CD8-positive, alpha-beta memory T cell (primary cell): ENCODE results near the gene ESR1. TPM values are rescaled to one million over a fixed set of nuclear protein-coding genes. Genes with fewer than 3 reads are reported as not detected.

Experiments used
- CTCF ChIA-PET: fragments of 350-600 bp; sonication (Branson Sonifier 250); formaldehyde crosslinking; loops from one replicate; lab custom pipeline; 2021; ENCODE audit warnings: antibody characterized with exemption; lab: Charles Lee
- POLR2A ChIA-PET: fragments of 350-600 bp; sonication (Branson Sonifier 250); formaldehyde crosslinking; loops from one replicate; lab custom pipeline; 2021; ENCODE audit warnings: antibody characterized with exemption; lab: Charles Lee
- DNase-seq, 5 donors: peaks; one replicate each; pipeline versions ENCODE4 v3.0.0 to v3.0.0-alpha.2; 2020 to 2022; ENCODE audit warnings: mixed read lengths in 1 of 5
- H3K27ac ChIP-seq: one replicate; pipeline ENCODE4 v1.7.0; 2013; ENCODE audit warnings: low read depth, mild to moderate bottlenecking, low read length, moderate library complexity
- H3K27me3 ChIP-seq: 2 replicates; pipeline ENCODE4 v1.7.0; 2013; ENCODE audit warnings: low read length, mild to moderate bottlenecking; ENCODE audit not compliant: insufficient read depth, poor library complexity, severe bottlenecking
- H3K36me3 ChIP-seq: 2 replicates; pipeline ENCODE4 v1.7.0; 2013; ENCODE audit warnings: mild to moderate bottlenecking, low read length, moderate library complexity; ENCODE audit not compliant: insufficient read depth
- H3K4me1 ChIP-seq: 2 replicates; pipeline ENCODE4 v1.7.0; 2013; ENCODE audit warnings: mild to moderate bottlenecking, low read length, moderate library complexity; ENCODE audit not compliant: insufficient read depth
- H3K4me3 ChIP-seq: 2 replicates; pipeline ENCODE4 v1.7.0; 2013; ENCODE audit warnings: mild to moderate bottlenecking, low read length
- H3K9me3 ChIP-seq: 2 replicates; pipeline ENCODE4 v1.7.0; 2013; ENCODE audit warnings: mild to moderate bottlenecking, low read length
- H3K27ac Mint-ChIP-seq, 8 donors: one replicate each; pipeline ENCODE4 v1.8.0; 2020 to 2021; ENCODE audit warnings: mixed read lengths in 8 of 8, mild to moderate bottlenecking in 6 of 8, inconsistent platforms in 3 of 8, moderate library complexity in 3 of 8
- H3K27me3 Mint-ChIP-seq, 2 donors: one replicate each; pipeline ENCODE4 v1.8.0; 2020 to 2021; ENCODE audit warnings: mixed read lengths in 2 of 2, mild to moderate bottlenecking in 1 of 2, moderate library complexity in 1 of 2
- H3K36me3 Mint-ChIP-seq, 3 donors: one replicate each; pipeline ENCODE4 v1.8.0; 2020 to 2021; ENCODE audit warnings: mixed read lengths in 3 of 3, inconsistent platforms in 1 of 3, mild to moderate bottlenecking in 1 of 3
- H3K4me1 Mint-ChIP-seq, 3 donors: one replicate each; pipeline ENCODE4 v1.8.0; 2020 to 2021; ENCODE audit warnings: mixed read lengths in 3 of 3, inconsistent platforms in 1 of 3, mild to moderate bottlenecking in 1 of 3
- H3K4me3 Mint-ChIP-seq, 7 donors: one replicate each; pipeline ENCODE4 v1.8.0; 2020 to 2021; ENCODE audit warnings: mixed read lengths in 7 of 7, mild to moderate bottlenecking in 6 of 7, moderate library complexity in 4 of 7, inconsistent platforms in 2 of 7
- H3K9me3 Mint-ChIP-seq, 5 donors: one replicate each; pipeline ENCODE4 v1.8.0; 2020 to 2022; ENCODE audit warnings: mixed read lengths in 5 of 5, mild to moderate bottlenecking in 3 of 5, moderate library complexity in 2 of 5, inconsistent platforms in 1 of 5
- polyA plus RNA-seq: library from polyadenylated mRNA; unstranded; fragments of 300-500 nt; fragmentation: Illumina TruSeq; gene quantifications from one replicate; pipeline ENCODE4 v1.2.3, GENCODE V29; 2021
- total RNA-seq, 2 experiments: library from RNA; stranded (reverse); gene quantifications; one replicate each; pipeline ENCODE4 v1.2.3, GENCODE V29; 2021

The ESR1 gene
- total and polyA plus RNA-seq, 3 experiments from 2014 or later, result 0.15 to 1.2 TPM; not detected in 1

- CTCF ChIA-PET, result no interaction called here
These were observed 194.8 kb downstream of the ESR1 start for GRCh38 chr6:152002306-152002705.

GRCh38 chr6:152004036-152004566, 196.6 kb downstream of the ESR1 start:
- H3K27me3 Mint-ChIP-seq, result peaks cover 0 to 2% of the 10 kb centered on the region in 2 donors
- CTCF ChIA-PET, result no interaction called here
- no peak overlapping the region for H3K4me3 Mint-ChIP-seq
- no peaks in the 10 kb centered on the region for H3K4me1 Mint-ChIP-seq
- Histone ChIP-seq H3K9me3 (no peaks in the 10 kb centered on the region), H3K36me3 (no peaks in the 10 kb centered on the region), H3K27me3 (no peaks in the 10 kb centered on the region), H3K27ac (no peak overlapping the region), H3K4me1 (no peaks in the 10 kb centered on the region), H3K4me3 (no peak overlapping the region)
- no peak for DNase-seq
- peaks cover 0 to 3% (median 0%) of the 10 kb centered on the region in 3 donors for H3K36me3 Mint-ChIP-seq
- POLR2A ChIA-PET, result no interaction called here
- H3K27ac Mint-ChIP-seq, result no peak overlapping the region
- H3K9me3 Mint-ChIP-seq, result no peaks in the 10 kb centered on the region

More at GRCh38 chr6:152002306-152002705, 194.8 kb downstream of the ESR1 start:
- no peaks in the 10 kb centered on the region for H3K27me3 ChIP-seq
- no peak for DNase-seq
- Mint-ChIP-seq H3K27ac (no peak overlapping the region), H3K36me3 (peaks cover 0 to 3% (median 0%) of the 10 kb centered on the region in 3 donors), H3K9me3 (no peaks in the 10 kb centered on the region), H3K27me3 (peaks cover 0 to 2% of the 10 kb centered on the region in 2 donors), H3K4me3 (no peak overlapping the region), H3K4me1 (no peaks in the 10 kb centered on the region)
- no peaks in the 10 kb centered on the region for H3K4me1 ChIP-seq
- H3K9me3 ChIP-seq, result no peaks in the 10 kb centered on the region
- H3K4me3 ChIP-seq, result no peak overlapping the region
- H3K36me3 ChIP-seq, result no peaks in the 10 kb centered on the region
- POLR2A ChIA-PET, result no interaction called here
- H3K27ac ChIP-seq, result no peak overlapping the region

- no peak overlapping the region for H3K4me3 Mint-ChIP-seq
These were observed 197.4 kb downstream of the ESR1 start for GRCh38 chr6:152004896-152005295.

DNA sequence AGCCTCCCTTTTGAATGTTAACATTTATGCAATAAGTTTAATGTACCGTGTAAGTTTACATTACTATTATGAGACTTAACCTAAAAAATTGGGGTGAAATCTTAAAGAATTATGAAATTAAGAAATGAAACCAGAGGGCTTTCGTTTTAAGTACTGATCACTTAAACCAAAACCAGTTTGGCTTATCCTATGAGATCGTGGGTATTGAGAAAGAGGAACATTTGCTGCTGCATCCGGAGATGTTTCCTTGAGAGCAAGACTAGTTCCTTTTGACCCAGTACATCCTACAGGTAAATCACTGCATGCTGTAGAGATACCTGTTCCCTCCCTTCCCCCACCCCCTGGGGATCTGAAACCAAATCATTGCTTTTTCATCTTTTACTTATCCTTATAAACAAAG, 201.3 kb downstream of the ESR1 start:
- DNase-seq, result no peak
- no peak overlapping the region for H3K4me3 Mint-ChIP-seq
- Histone ChIP-seq H3K4me3 (no peak overlapping the region), H3K27me3 (no peaks in the 10 kb centered on the region), H3K36me3 (no peaks in the 10 kb centered on the region), H3K4me1 (no peaks in the 10 kb centered on the region), H3K9me3 (no peaks in the 10 kb centered on the region), H3K27ac (no peak overlapping the region)
- H3K27ac Mint-ChIP-seq, result no peak overlapping the region
- ChIA-PET POLR2A (no interaction called here), CTCF (no interaction called here)
- peaks cover 0 to 3% (median 0%) of the 10 kb centered on the region in 3 donors for H3K36me3 Mint-ChIP-seq
- no peaks in the 10 kb centered on the region for H3K4me1 Mint-ChIP-seq
- H3K9me3 Mint-ChIP-seq, result no peaks in the 10 kb centered on the region
- H3K27me3 Mint-ChIP-seq, result peaks cover 0 to 4% of the 10 kb centered on the region in 2 donors

More at GRCh38 chr6:152004896-152005295, 197.4 kb downstream of the ESR1 start:
- no peak overlapping the region for H3K4me3 ChIP-seq
- CTCF ChIA-PET, result no interaction called here
- POLR2A ChIA-PET, result no interaction called here
- H3K9me3 ChIP-seq, result no peaks in the 10 kb centered on the region
- H3K4me1 ChIP-seq, result no peaks in the 10 kb centered on the region
- Mint-ChIP-seq H3K9me3 (no peaks in the 10 kb centered on the region), H3K4me1 (no peaks in the 10 kb centered on the region), H3K36me3 (peaks cover 0 to 3% (median 0%) of the 10 kb centered on the region in 3 donors), H3K27me3 (peaks cover 0 to 2% of the 10 kb centered on the region in 2 donors), H3K27ac (no peak overlapping the region)
- DNase-seq, result no peak
- H3K27me3 ChIP-seq, result no peaks in the 10 kb centered on the region
- H3K36me3 ChIP-seq, result no peaks in the 10 kb centered on the region
- H3K27ac ChIP-seq, result no peak overlapping the region

DNA sequence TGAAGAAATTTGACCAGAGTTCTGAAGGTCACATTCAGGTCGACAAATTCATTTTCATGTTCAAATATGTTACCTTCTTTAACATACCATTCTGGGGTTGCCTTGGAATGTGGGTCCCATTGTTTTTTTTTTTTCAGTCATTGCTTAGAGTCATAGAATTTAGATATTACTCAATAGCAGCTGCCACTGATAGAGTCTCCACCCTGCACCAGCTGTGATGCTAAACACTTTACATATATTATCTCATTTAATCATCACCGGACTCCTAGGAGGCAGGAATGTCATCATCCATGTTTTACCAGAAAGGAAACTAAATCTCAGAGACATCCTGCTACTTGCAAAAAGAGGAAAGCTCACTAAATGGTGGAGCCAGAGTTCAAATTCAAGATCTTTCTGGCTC, 204.7 kb downstream of the ESR1 start:
- H3K36me3 Mint-ChIP-seq, result no peaks in the 10 kb centered on the region
- CTCF ChIA-PET, result no interaction called here

DNA sequence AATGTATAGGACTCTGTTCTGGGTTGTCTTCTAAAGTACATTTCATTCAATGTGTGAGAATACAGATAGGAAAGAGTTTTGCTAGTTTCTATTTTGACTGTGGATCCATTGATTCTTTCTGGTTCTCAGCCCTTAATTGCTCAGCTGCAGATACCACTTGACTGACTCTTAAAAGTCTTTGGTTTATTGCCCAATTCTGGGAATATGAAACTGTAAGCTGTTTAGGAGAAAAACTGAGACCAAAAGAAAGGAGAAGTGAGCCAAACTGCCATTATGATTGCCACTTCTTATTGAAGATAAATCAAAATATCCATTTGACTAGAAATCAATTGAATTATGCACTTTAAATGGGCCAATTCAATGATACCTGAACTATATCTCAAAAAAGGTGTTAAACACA, 211.4 kb downstream of the ESR1 start:
- Mint-ChIP-seq H3K36me3 (peaks cover 0 to 5% (median 2%) of the 10 kb centered on the region in 3 donors), H3K9me3 (peaks cover 0 to 6% (median 0%) of the 10 kb centered on the region in 5 donors), H3K4me3 (no peak overlapping the region), H3K27me3 (peaks cover 0 to 5% of the 10 kb centered on the region in 2 donors), H3K27ac (no peak overlapping the region), H3K4me1 (no peaks in the 10 kb centered on the region)
- Histone ChIP-seq H3K27ac (no peak overlapping the region), H3K4me1 (no peaks in the 10 kb centered on the region), H3K36me3 (no peaks in the 10 kb centered on the region), H3K27me3 (no peaks in the 10 kb centered on the region), H3K4me3 (no peak overlapping the region), H3K9me3 (no peaks in the 10 kb centered on the region)
- DNase-seq, result no peak
- ChIA-PET CTCF (no interaction called here), POLR2A (no interaction called here)

More for the DNA sequence above, 204.7 kb downstream of the ESR1 start:
- Histone ChIP-seq H3K9me3 (no peaks in the 10 kb centered on the region), H3K27ac (no peak overlapping the region), H3K4me1 (no peaks in the 10 kb centered on the region), H3K36me3 (no peaks in the 10 kb centered on the region), H3K4me3 (no peak overlapping the region), H3K27me3 (no peaks in the 10 kb centered on the region)
- peaks cover 4 to 5% of the 10 kb centered on the region in 2 donors for H3K27me3 Mint-ChIP-seq
- no peak overlapping the region for H3K4me3 Mint-ChIP-seq
- POLR2A ChIA-PET, result no interaction called here
- H3K4me1 Mint-ChIP-seq, result no peaks in the 10 kb centered on the region
- no peak for DNase-seq
- no peak overlapping the region for H3K27ac Mint-ChIP-seq
- no peaks in the 10 kb centered on the region for H3K9me3 Mint-ChIP-seq

DNA sequence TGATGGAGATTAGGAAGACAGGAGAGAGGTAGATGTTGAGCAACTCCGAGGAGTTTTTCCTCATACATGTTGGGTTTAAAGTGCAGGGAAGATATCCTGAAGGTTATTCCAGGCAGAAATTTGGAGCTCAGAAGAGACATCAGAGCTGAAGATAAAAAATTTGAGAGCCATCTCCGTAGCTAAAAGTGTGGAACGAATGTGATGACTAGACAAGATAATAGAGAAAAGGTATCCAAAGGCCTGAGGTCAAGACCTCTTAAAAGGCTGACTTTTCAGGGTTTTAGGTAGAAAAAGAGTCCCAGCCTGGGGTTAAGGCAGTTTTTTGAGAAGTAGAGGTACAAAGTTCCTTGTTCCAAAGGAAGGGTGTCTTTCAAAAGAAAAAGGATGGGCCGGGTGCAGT, 214.8 kb downstream of the ESR1 start:
- H3K9me3 Mint-ChIP-seq, result peaks cover 0 to 7% (median 2%) of the 10 kb centered on the region in 5 donors
- Histone ChIP-seq H3K36me3 (no peaks in the 10 kb centered on the region), H3K4me1 (no peaks in the 10 kb centered on the region), H3K27ac (no peak overlapping the region), H3K9me3 (no peaks in the 10 kb centered on the region), H3K4me3 (no peak overlapping the region), H3K27me3 (no peaks in the 10 kb centered on the region)
- peaks cover 10 to 16% (median 16%) of the 10 kb centered on the region in 3 donors for H3K4me1 Mint-ChIP-seq
- peaks cover 0 to 5% (median 2%) of the 10 kb centered on the region in 3 donors for H3K36me3 Mint-ChIP-seq
- DNase-seq, result no peak
- no peaks in the 10 kb centered on the region for H3K27me3 Mint-ChIP-seq
- no peak overlapping the region for H3K27ac Mint-ChIP-seq
- H3K4me3 Mint-ChIP-seq, result no peak overlapping the region
- CTCF ChIA-PET, result no interaction called here
- POLR2A ChIA-PET, result no interaction called here

DNA sequence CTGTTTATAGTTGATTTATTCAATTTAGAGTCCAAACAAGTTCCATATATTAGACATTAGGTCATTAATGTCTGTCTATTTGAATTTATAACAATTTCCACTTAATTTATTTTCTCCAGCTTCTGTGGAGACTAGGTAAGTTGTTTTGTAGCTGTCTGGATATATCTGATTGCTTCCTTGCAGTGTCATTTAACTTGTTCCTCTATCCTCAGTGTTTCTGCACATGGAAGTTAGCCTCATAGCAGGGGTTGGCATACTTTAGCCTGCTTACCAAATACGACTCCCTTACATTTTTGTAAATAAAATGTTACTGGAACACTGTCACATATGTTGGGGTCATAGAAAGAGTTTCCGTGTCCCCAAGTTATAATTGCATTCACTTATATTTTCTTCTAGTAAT, 216.1 kb downstream of the ESR1 start:
- H3K36me3 Mint-ChIP-seq, result peaks cover 0 to 5% (median 2%) of the 10 kb centered on the region in 3 donors
- Histone ChIP-seq H3K9me3 (no peaks in the 10 kb centered on the region), H3K27me3 (no peaks in the 10 kb centered on the region), H3K36me3 (no peaks in the 10 kb centered on the region), H3K4me3 (no peak overlapping the region), H3K27ac (no peak overlapping the region), H3K4me1 (no peaks in the 10 kb centered on the region)
- no peak overlapping the region for H3K27ac Mint-ChIP-seq
- peaks cover 0 to 7% (median 4%) of the 10 kb centered on the region in 5 donors for H3K9me3 Mint-ChIP-seq
- no peak overlapping the region for H3K4me3 Mint-ChIP-seq
- no peak for DNase-seq
- POLR2A ChIA-PET, result no interaction called here
- H3K27me3 Mint-ChIP-seq, result no peaks in the 10 kb centered on the region
- CTCF ChIA-PET, result no interaction called here
- peaks cover 10 to 16% (median 16%) of the 10 kb centered on the region in 3 donors for H3K4me1 Mint-ChIP-seq
